HepG2 (cell line): Measurements from ENCODE around the gene FAM167B.

Experiments used
- HDAC6 ChIP-seq: fragments of 200-600 bp; sonication (generic); IDR thresholded peaks from 2 replicates; pipeline ENCODE4 v1.7.0; 2017; ENCODE audit warnings: mild to moderate bottlenecking, antibody characterized with exemption, low read length, low read depth
- POLR2A ChIP-seq, 2 experiments: IDR thresholded peaks; 2 replicates each; pipeline ENCODE4 v1.6.1; 2011; ENCODE audit warnings: low read depth in 2 of 2, low read length in 2 of 2, mild to moderate bottlenecking in 1 of 2, moderate library complexity in 1 of 2; ENCODE audit not compliant: insufficient read depth in 1 of 2
- ZNF367 ChIP-seq: sonication (generic); formaldehyde crosslinking; IDR thresholded peaks from 2 replicates; pipeline ENCODE4 v1.4.0; 2020; ENCODE audit warnings: missing genetic modification reagents, borderline replicate concordance
- ZNF567 ChIP-seq: sonication (generic); formaldehyde crosslinking; IDR thresholded peaks from 2 replicates; pipeline ENCODE4 v1.8.1; 2023; ENCODE audit warnings: mild to moderate bottlenecking, missing genetic modification reagents, borderline replicate concordance
- ZNF777 ChIP-seq: sonication (generic); formaldehyde crosslinking; IDR thresholded peaks from 2 replicates; pipeline ENCODE4 v1.4.0; 2020; ENCODE audit warnings: missing genetic modification reagents
- TF ChIP-seq, protein P1 (sequence below): sonication (generic); formaldehyde crosslinking; IDR thresholded peaks from 2 replicates; pipeline ENCODE4 v1.8.1; 2022; ENCODE audit warnings: low read depth, mild to moderate bottlenecking, missing genetic modification reagents

- TF ChIP-seq ZNF367 (CRISPR knock-in tag): no peak
- TF ChIP-seq, protein P1, sequence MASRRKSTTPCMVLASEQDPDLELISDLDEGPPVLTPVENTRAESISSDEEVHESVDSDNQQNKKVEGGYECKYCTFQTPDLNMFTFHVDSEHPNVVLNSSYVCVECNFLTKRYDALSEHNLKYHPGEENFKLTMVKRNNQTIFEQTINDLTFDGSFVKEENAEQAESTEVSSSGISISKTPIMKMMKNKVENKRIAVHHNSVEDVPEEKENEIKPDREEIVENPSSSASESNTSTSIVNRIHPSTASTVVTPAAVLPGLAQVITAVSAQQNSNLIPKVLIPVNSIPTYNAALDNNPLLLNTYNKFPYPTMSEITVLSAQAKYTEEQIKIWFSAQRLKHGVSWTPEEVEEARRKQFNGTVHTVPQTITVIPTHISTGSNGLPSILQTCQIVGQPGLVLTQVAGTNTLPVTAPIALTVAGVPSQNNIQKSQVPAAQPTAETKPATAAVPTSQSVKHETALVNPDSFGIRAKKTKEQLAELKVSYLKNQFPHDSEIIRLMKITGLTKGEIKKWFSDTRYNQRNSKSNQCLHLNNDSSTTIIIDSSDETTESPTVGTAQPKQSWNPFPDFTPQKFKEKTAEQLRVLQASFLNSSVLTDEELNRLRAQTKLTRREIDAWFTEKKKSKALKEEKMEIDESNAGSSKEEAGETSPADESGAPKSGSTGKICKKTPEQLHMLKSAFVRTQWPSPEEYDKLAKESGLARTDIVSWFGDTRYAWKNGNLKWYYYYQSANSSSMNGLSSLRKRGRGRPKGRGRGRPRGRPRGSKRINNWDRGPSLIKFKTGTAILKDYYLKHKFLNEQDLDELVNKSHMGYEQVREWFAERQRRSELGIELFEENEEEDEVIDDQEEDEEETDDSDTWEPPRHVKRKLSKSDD (CRISPR knock-in tag): no peak
- no peak for TF ChIP-seq ZNF777
- no peak for TF ChIP-seq HDAC6
- TF ChIP-seq ZNF567: no peak
- no peak for TF ChIP-seq POLR2A (IDR thresholded peaks at IDR 0.05; ENCODE audit: insufficient read depth in 1 of 2, low read depth in 2 of 2, low read length in 2 of 2)
Observed at GRCh38 chr1:32204943-32205361, 42.1 kb upstream of the FAM167B start.
